GM12873 (cell line): ENCODE data around the gene SLC22A12.

Source experiments
- CTCF ChIP-seq: IDR thresholded peaks from 2 replicates; pipeline ENCODE4 v1.5.1; 2012; ENCODE audit warnings: low read depth, mild to moderate bottlenecking, moderate library complexity, low read length, control low read depth; ENCODE audit not compliant: insufficient read depth; ENCODE audit errors: missing control alignments

Gene SLC22A12

GRCh38 chr11:64599698-64600211 lies 8.7 kb downstream of the SLC22A12 start:
- no peak for TF ChIP-seq CTCF

- TF ChIP-seq CTCF = no peak
These were observed 9.4 kb downstream of the SLC22A12 start for GRCh38 chr11:64600281-64600992.

- TF ChIP-seq CTCF = no peak
These were observed 10.8 kb downstream of the SLC22A12 start for GRCh38 chr11:64601605-64602465.

GRCh38 chr11:64602466-64603070 lies 11.5 kb downstream of the SLC22A12 start:
- TF ChIP-seq CTCF = no peak

GRCh38 chr11:64603411-64604110 lies 12.5 kb downstream of the SLC22A12 start:
- no peak for TF ChIP-seq CTCF

GRCh38 chr11:64604458-64605243 lies 13.6 kb downstream of the SLC22A12 start:
- no peak for TF ChIP-seq CTCF
